GM12892 (cell line): ENCODE measurements around the gene ATP10A.

Experiments
- POLR2A ChIP-seq: IDR thresholded peaks from 2 replicates; pipeline ENCODE4 v1.6.1; 2011; ENCODE audit warnings: low read depth, low read length, control low read depth
- POLR2AphosphoS5 ChIP-seq: IDR thresholded peaks from 2 replicates; pipeline ENCODE4 v1.6.1; 2011; ENCODE audit warnings: low read depth, low read length, control low read depth
- TAF1 ChIP-seq: IDR thresholded peaks from 2 replicates; pipeline ENCODE4 v1.6.1; 2011; ENCODE audit warnings: low read depth, mild to moderate bottlenecking, control low read depth, low read length, borderline replicate concordance

- no peak for TF ChIP-seq POLR2A
- no peak for TF ChIP-seq POLR2AphosphoS5
- TF ChIP-seq TAF1: no peak
These were observed 198.4 kb downstream of the ATP10A start for GRCh38 chr15:25664761-25665160.
